ENCODE measurements around the gene NFIA.

DNA sequence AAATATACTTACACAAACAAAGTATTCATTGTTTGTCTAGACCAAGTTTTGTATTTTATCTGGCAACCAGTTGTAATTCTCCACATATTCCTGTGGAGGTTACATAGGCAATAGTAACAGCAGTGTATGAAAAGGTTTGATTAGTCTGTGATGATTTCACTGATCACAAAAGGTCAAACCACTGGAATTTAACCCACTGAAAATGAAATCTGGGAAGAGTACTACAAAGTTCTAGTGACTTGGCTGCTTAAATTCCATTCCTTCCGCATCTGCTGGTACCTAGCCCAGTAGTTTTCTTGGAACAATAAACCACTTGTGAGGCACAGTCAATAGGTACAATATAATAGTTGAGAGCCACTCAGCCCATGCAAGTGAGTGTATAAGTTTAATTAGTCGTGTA is 205.4 kb downstream of the NFIA start:
- TF ChIP-seq ZNF214 (tag by site-specific recombination; IDR thresholded peaks at IDR 0.05; ENCODE audit: borderline replicate concordance) (no peak), ZNF239 (tag by site-specific recombination; IDR thresholded peaks at IDR 0.05) (no peak), ZNF473 (tag by site-specific recombination; IDR thresholded peaks at IDR 0.05) (no peak), ZNF350 (tag by site-specific recombination; IDR thresholded peaks at IDR 0.05) (no peak), ZNF621 (tag by site-specific recombination; IDR thresholded peaks at IDR 0.05) (no peak), MYNN (tag by site-specific recombination; IDR thresholded peaks at IDR 0.05; ENCODE audit: borderline replicate concordance) (no peak)
- TF ChIP-seq, protein P1, sequence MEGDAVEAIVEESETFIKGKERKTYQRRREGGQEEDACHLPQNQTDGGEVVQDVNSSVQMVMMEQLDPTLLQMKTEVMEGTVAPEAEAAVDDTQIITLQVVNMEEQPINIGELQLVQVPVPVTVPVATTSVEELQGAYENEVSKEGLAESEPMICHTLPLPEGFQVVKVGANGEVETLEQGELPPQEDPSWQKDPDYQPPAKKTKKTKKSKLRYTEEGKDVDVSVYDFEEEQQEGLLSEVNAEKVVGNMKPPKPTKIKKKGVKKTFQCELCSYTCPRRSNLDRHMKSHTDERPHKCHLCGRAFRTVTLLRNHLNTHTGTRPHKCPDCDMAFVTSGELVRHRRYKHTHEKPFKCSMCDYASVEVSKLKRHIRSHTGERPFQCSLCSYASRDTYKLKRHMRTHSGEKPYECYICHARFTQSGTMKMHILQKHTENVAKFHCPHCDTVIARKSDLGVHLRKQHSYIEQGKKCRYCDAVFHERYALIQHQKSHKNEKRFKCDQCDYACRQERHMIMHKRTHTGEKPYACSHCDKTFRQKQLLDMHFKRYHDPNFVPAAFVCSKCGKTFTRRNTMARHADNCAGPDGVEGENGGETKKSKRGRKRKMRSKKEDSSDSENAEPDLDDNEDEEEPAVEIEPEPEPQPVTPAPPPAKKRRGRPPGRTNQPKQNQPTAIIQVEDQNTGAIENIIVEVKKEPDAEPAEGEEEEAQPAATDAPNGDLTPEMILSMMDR (tag by site-specific recombination; IDR thresholded peaks at IDR 0.05), result no peak
- TF ChIP-seq, protein P2, sequence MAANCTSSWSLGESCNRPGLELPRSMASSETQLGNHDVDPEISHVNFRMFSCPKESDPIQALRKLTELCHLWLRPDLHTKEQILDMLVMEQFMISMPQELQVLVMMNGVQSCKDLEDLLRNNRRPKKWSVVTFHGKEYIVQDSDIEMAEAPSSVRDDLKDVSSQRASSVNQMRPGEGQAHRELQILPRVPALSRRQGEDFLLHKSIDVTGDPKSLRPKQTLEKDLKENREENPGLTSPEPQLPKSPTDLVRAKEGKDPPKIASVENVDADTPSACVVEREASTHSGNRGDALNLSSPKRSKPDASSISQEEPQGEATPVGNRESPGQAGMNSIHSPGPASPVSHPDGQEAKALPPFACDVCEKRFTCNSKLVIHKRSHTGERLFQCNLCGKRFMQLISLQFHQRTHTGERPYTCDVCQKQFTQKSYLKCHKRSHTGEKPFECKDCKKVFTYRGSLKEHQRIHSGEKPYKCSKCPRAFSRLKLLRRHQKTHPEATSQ (tag by site-specific recombination; IDR thresholded peaks at IDR 0.05), result no peak

Measured in HEK293 (cell line).